Lower leg skin (tissue), 4 donors: ENCODE data around the gene SORCS2. TPM values are rescaled to one million over a fixed set of nuclear protein-coding genes. Genes with fewer than 3 reads are reported as not detected.
"Not testable (repeated sequence)": the region's sequence is repeated elsewhere in the genome, so short reads cannot be mapped to it uniquely, and the experiment has no call there.

ENCODE experiments used
- DNase-seq, 2 donors: peaks; one replicate each; pipeline ENCODE4 v3.0.0-alpha.2; 2019; ENCODE audit warnings: low spot score in 2 of 2
- H3K4me3 ChIP-seq: fragments of 200-600 bp; sonication (generic); 2 replicates; pipeline ENCODE4 v1.5.1; 2017; ENCODE audit warnings: mild to moderate bottlenecking, low read depth; ENCODE audit not compliant: poor library complexity, severe bottlenecking
- POLR2A ChIP-seq, 2 donors: fragments of 450-650 bp; IDR thresholded peaks; one replicate each; pipeline ENCODE4 v1.6.1; 2016 to 2017; ENCODE audit warnings: antibody characterized with exemption in 2 of 2, mild to moderate bottlenecking in 1 of 2, moderate library complexity in 1 of 2
- WGBS, 2 donors: methylation state at CpG; one replicate each; pipeline ENCODE4 v1.1.5; 2018; 5-methylcytosine and 5-hydroxymethylcytosine counted together
- intact Hi-C: fragments of 100-400 bp; cut with DNase I; formaldehyde crosslinking; loops from one replicate; pipeline ENCODE4 v1.15.0; 2023; ENCODE audit warnings: low total_unique reads
- total RNA-seq, 4 donors: library from RNA; depleted of rRNA; stranded (reverse); fragments of >200 nt; gene quantifications; one replicate each; pipeline ENCODE4 v1.1.0, GENCODE V29; 2016
- TF ChIP-seq, protein P1 (sequence below), 3 donors: fragments of 450-650 bp; IDR thresholded peaks; one replicate each; pipeline ENCODE4 v1.5.1; 2016; ENCODE audit warnings: antibody characterized with exemption in 3 of 3, mild to moderate bottlenecking in 3 of 3, moderate library complexity in 2 of 3

The SORCS2 gene
- total RNA-seq, 4 donors from 2014 or later, result 1.1 to 6.4 (median 1.5) TPM

DNA sequence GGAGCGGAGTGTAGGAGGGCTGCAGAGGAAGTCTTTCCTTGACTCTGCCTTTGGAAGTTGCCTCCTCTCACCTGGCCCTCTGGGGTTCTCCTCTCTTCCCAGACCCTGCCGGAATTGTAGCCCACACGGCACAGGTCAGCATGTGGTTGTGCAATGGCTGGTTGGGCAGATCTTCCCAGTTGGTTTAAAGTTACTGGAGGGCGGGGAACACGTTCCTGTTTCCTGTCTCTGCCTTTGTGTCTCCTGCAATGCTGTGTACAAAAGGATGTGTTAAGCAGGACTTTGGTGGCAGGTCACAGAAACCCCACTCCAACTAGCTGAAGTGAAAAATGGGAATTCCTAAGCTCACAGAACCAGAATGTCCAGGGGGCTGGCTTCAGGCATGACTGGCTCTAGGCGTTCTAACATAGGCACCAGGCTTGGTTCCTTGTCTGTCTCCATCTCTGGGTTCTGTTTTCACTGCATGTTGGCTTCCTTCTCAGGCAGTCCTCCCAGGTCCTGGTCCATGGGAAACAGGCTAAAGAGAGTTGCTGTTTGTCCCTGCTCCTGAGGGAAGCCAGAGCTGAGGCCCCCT lies 19.9 kb downstream of the SORCS2 start:
- TF ChIP-seq, protein P1, sequence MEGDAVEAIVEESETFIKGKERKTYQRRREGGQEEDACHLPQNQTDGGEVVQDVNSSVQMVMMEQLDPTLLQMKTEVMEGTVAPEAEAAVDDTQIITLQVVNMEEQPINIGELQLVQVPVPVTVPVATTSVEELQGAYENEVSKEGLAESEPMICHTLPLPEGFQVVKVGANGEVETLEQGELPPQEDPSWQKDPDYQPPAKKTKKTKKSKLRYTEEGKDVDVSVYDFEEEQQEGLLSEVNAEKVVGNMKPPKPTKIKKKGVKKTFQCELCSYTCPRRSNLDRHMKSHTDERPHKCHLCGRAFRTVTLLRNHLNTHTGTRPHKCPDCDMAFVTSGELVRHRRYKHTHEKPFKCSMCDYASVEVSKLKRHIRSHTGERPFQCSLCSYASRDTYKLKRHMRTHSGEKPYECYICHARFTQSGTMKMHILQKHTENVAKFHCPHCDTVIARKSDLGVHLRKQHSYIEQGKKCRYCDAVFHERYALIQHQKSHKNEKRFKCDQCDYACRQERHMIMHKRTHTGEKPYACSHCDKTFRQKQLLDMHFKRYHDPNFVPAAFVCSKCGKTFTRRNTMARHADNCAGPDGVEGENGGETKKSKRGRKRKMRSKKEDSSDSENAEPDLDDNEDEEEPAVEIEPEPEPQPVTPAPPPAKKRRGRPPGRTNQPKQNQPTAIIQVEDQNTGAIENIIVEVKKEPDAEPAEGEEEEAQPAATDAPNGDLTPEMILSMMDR (IDR thresholded peaks at IDR 0.05), result no peak
- TF ChIP-seq POLR2A (IDR thresholded peaks at IDR 0.05), result no peak
- intact Hi-C loops, result no loop called here
- H3K4me3 ChIP-seq, result no peak overlapping the region
- 55 to 70% methylated on average over 6 of the region's 6 CpGs for WGBS, 2 donors
- DNase-seq, result no peak

DNA sequence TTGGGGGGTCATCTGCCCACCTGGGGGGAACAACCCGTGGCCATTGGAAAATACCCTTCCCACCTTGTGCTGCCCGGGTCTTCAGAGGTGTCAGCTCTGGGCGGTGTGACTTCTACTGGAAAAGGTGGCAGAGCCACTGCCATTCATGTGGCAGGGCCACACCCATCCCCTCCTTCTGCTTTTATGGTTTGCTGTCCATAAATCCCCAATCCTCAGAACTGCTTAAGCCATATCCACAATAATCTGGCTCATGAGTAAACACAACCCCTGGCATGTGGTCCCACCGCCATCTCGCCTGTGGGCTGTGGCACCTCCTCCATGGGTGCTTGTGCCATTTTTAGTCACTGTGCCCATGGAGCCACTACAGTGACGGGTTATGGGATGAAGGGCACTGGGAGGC lies 20.6 kb downstream of the SORCS2 start:
- H3K4me3 ChIP-seq, result no peak overlapping the region
- TF ChIP-seq POLR2A (IDR thresholded peaks at IDR 0.05), result no peak
- TF ChIP-seq, protein P1 (IDR thresholded peaks at IDR 0.05), result no peak
- intact Hi-C loops, result no loop called here
- DNase-seq, result no peak
- 75 to 77% methylated on average over 6 of the region's 6 CpGs for WGBS, 2 donors

DNA sequence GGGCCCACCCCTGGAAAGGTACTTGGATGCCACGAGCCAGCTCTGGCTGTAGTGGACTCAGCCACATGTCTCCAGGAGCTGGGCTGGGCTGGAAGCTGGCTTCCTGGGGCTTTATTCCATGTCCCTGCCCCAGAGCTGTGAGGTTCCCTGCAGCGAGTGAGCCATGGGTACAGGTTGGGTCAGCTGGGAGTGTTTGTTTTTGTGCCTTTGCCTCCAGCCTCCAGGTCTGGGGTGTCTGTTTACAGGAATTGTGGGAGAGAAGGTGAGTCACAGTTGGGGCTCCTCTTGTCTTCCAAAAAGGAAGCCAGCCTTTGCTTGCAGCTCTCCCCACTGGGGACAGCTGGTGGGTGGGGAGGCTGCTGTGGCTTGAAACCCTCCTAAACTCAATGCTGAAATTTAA lies 21.5 kb downstream of the SORCS2 start:
- no peak for TF ChIP-seq POLR2A (IDR thresholded peaks at IDR 0.05)
- TF ChIP-seq, protein P1 (IDR thresholded peaks at IDR 0.05), result no peak
- no peak for DNase-seq
- H3K4me3 ChIP-seq, result no peak overlapping the region
- intact Hi-C loops, result no loop called here
- WGBS, 2 donors, result 72 to 77% methylated on average over 2 of the region's 2 CpGs

DNA sequence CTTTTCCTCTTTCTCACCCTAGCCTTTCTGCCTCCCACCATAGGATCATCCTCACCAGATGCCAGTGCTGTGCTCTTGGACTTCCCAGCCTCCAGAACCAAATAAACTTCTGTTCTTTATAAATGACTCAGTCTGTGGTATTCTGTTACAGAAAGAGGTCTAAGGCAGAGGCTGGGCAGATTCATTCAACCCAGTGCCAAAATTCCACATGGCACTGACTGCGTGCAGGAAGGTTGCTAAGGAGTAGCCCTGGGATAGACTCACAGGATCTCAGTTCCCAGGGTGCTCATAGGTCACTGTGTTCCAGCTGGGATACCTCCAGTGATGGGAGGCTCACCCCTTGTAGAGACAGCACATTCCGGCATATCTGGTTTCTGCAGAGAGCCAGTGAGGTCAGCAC lies 22.0 kb downstream of the SORCS2 start:
- intact Hi-C loops, result no loop called here
- TF ChIP-seq POLR2A (IDR thresholded peaks at IDR 0.05), result no peak
- no peak for DNase-seq
- WGBS, 2 donors, result 87 to 88% methylated on average over 2 of the region's 2 CpGs
- no peak overlapping the region for H3K4me3 ChIP-seq

DNA sequence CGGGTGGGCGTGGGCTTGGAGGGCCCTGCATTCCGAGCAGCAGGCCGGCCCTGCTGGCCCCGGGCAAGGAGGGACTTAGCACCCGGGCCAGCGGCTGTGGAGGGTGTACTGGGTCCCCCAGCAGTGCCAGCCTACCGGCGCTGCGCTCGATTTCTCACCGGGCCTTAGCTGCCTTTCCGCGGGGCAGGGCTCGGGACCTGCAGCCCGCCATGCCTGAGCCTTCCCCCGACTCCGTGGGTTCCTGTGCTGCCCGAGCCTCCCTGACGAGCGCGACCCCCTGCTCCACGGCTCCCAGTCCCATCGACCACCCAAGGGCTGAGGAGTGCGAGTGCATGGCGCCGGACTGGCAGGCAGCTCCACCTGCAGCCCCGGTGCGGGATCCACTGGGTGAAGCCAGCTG lies 22.8 kb downstream of the SORCS2 start:
- H3K4me3 ChIP-seq, intact Hi-C loops, DNase-seq: not testable (repeated sequence)
- WGBS, 2 donors, result 97 to 100% methylated on average over 2 to 20 of the region's 29 CpGs

DNA sequence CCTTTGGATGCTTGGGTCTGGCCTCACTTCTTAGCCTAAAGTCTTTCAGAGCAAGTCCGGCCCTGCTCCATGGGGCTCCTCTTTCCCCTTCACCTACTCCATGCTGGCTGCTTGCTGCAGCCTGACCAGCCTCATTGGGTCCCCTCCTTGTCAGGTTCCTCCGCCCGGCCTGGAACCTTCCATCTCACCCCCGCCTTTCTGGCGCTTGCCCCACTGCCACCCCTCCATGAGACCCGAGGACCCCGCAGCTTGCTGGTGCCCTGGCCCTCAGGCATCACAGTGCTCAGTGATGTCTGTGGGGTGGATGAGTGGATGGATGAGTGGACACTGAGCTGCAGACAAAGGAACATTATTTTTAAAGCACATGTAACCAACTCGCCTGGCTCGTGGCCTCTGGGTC lies 24.7 kb downstream of the SORCS2 start:
- no peak overlapping the region for H3K4me3 ChIP-seq
- intact Hi-C loops, result no loop called here
- no peak for DNase-seq
- no peak for TF ChIP-seq POLR2A (IDR thresholded peaks at IDR 0.05)
- TF ChIP-seq, protein P1 (IDR thresholded peaks at IDR 0.05), result no peak
- 88 to 89% methylated on average over 9 of the region's 9 CpGs for WGBS, 2 donors
